ENCODE results near the gene NAA15. TPM values are rescaled to one million over a fixed set of nuclear protein-coding genes. Genes with fewer than 3 reads are reported as not detected.

Gene NAA15
- total and polyA plus RNA-seq, 2 donors (not counting 3 experiments of a cell fraction or from before 2014, with no cell fraction given), result 4.5 to 67.9 TPM

DNA sequence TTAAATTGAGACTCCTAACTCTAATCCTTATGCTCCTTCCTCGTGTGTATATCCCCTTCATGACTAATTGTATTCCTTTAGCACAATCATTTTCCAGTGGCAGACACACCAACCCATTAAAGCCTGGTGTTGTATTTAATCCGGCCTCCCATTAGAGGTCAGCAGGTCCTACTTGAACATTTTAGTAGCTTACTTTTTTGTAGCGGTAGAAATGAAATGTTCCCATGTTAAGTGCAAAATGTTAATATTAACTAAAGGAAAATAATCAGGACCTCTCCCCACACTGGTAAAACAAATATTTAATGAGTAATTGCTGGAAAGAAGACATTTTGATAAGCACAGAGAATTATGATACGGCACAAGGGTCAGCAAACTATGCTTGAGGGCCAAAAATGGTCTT is 156.0 kb downstream of the NAA15 start:
- Histone ChIP-seq H4K20me1 (replicated peaks; ENCODE audit: control insufficient read depth, extremely low read depth, insufficient read depth, low read length) (peaks cover 3% of the 10 kb centered on the region), H3K9me1 (replicated peaks; ENCODE audit: control insufficient read depth, extremely low read depth, insufficient read depth, low read length) (no peaks in the 10 kb centered on the region), H3K27me3 (ENCODE audit: control insufficient read depth in 2 of 2, insufficient read depth in 2 of 2, low read length in 2 of 2) (no peaks in the 10 kb centered on the region), H3K27ac (ENCODE audit: insufficient read depth, low read depth, low read length) (no peak overlapping the region), H3K9ac (replicated peaks; ENCODE audit: extremely low read depth, insufficient read depth, low read length) (no peak overlapping the region), H3K4me2 (ENCODE audit: insufficient read depth, low read length) (peak overlapping the region; percentile 97), H2AFZ (ENCODE audit: low read depth, low read length) (no peak overlapping the region), H3K36me3 (ENCODE audit: control insufficient read depth in 2 of 2, extremely low read depth in 1 of 2, insufficient read depth in 2 of 2, low read length in 2 of 2) (no peaks in the 10 kb centered on the region), H3K4me3 (replicated peaks in 1 of 3; ENCODE audit: insufficient read depth in 1 of 3, low read depth in 1 of 3, low read length in 3 of 3) (peak overlapping the region in 1 of 3 experiments; percentile 99), H3K9me3 (replicated peaks; ENCODE audit: control insufficient read depth, insufficient read depth, low read length) (no peaks in the 10 kb centered on the region), H3K4me1 (ENCODE audit: control insufficient read depth, extremely low read depth, insufficient read depth, low read length) (peaks cover 41% of the 10 kb centered on the region), H3K79me2 (ENCODE audit: control insufficient read depth, insufficient read depth, low read length) (peaks cover 68% of the 10 kb centered on the region)
- dilution Hi-C loops (cut with MboI; ENCODE audit: extremely low pct_ligation_motif_present, low sequenced_read_pairs) (no loop called here), intact Hi-C loops (cut with micrococcal nuclease) (no loop called here)
- no TSS peak for BruUV-seq (replicated peaks)
- DNase-seq (ENCODE audit: low read depth, low spot score) (peak; percentile 62), FAIRE-seq (no peak)
- POLR2A ChIA-PET, result interaction anchor here (0.5 kb wide), 1 partner anchor 8 kb away, joined by 5 read pairs; no protein-coding TSS in a partner anchor
- TF ChIP-seq, protein P1, sequence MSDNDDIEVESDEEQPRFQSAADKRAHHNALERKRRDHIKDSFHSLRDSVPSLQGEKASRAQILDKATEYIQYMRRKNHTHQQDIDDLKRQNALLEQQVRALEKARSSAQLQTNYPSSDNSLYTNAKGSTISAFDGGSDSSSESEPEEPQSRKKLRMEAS (IDR thresholded peaks at IDR 0.05; ENCODE audit: insufficient read depth, insufficient read length), result no peak
- no peak for TF ChIP-seq FOS (IDR thresholded peaks at IDR 0.05; ENCODE audit: borderline replicate concordance, insufficient read depth, low read length)
- no peak for TF ChIP-seq EZH2 (IDR thresholded peaks at IDR 0.05; ENCODE audit: borderline replicate concordance, low read depth, low read length, severe bottlenecking)
- no peak for TF ChIP-seq GATA2 (IDR thresholded peaks at IDR 0.05; ENCODE audit: insufficient read depth, insufficient read length, low read depth, low read length)
- no peak for TF ChIP-seq MYC (IDR thresholded peaks at IDR 0.05; ENCODE audit: low read depth, low read length)
- TF ChIP-seq POLR2A (IDR thresholded peaks at IDR 0.05; ENCODE audit: low read depth, low read length), result no peak
- TF ChIP-seq, protein P2, sequence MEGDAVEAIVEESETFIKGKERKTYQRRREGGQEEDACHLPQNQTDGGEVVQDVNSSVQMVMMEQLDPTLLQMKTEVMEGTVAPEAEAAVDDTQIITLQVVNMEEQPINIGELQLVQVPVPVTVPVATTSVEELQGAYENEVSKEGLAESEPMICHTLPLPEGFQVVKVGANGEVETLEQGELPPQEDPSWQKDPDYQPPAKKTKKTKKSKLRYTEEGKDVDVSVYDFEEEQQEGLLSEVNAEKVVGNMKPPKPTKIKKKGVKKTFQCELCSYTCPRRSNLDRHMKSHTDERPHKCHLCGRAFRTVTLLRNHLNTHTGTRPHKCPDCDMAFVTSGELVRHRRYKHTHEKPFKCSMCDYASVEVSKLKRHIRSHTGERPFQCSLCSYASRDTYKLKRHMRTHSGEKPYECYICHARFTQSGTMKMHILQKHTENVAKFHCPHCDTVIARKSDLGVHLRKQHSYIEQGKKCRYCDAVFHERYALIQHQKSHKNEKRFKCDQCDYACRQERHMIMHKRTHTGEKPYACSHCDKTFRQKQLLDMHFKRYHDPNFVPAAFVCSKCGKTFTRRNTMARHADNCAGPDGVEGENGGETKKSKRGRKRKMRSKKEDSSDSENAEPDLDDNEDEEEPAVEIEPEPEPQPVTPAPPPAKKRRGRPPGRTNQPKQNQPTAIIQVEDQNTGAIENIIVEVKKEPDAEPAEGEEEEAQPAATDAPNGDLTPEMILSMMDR (IDR thresholded peaks at IDR 0.05; ENCODE audit: extremely low read depth in 1 of 2, insufficient read depth in 1 of 2, low read depth in 1 of 2, low read length in 2 of 2), result no peak
- no peak for TF ChIP-seq POLR2AphosphoS5 (IDR thresholded peaks at IDR 0.05; ENCODE audit: insufficient read depth, low read depth, low read length)
- no peak for TF ChIP-seq JUN (IDR thresholded peaks at IDR 0.05; ENCODE audit: borderline replicate concordance, insufficient read depth, insufficient read length, low read depth)
- CTCF ChIA-PET, result interaction anchor here (0.9 to 2.2 kb wide), 7 partner anchors 33 to 427 kb away, joined by 3 to 8 read pairs (median 3); no protein-coding TSS in a partner anchor

All from endothelial cell of umbilical vein (primary cell).